ENCODE measurements around the gene ADD1. TPM values are rescaled to one million over a fixed set of nuclear protein-coding genes. Genes with fewer than 3 reads are reported as not detected.

Gene ADD1
- total and polyA plus RNA-seq, 12 donors: 163 to 448 (median 214) TPM

- Histone ChIP-seq H3K4me3 (no peak overlapping the region), H3K36me3 (peaks cover 3 to 100% (median 75%) of the 10 kb centered on the region in 9 donors), H3K27ac (no peak overlapping the region), H3K27me3 (no peaks in the 10 kb centered on the region), H3K4me1 (peaks cover 0 to 22% (median 5%) of the 10 kb centered on the region in 9 donors), H3K9me3 (no peaks in the 10 kb centered on the region)
- intact Hi-C loops (cut with DNase I): loop anchor here in 1 of 10 donors (10.0 kb wide), 1 partner anchor 143 kb away; no protein-coding TSS in a partner anchor
- WGBS, 2 donors: 91 to 93% methylated on average over 11 of the region's 11 CpGs
- DNase-seq (no peak), ATAC-seq (no peak)
- no peak for TF ChIP-seq CTCF (IDR thresholded peaks at IDR 0.05)
Observed at GRCh38 chr4:2907706-2908293, 64.2 kb downstream of the ADD1 start.

GRCh38 chr4:2908686-2909085 lies 65.0 kb downstream of the ADD1 start:
- intact Hi-C loops (cut with DNase I): loop anchor here in 1 of 10 donors (10.0 kb wide), 1 partner anchor 144 kb away; no protein-coding TSS in a partner anchor
- TF ChIP-seq CTCF (IDR thresholded peaks at IDR 0.05): no peak
- H3K9me3 ChIP-seq: no peaks in the 10 kb centered on the region
- H3K27ac ChIP-seq: peak overlapping the region in 1 of 10 donors; percentile 9
- H3K36me3 ChIP-seq: peaks cover 3 to 100% (median 70%) of the 10 kb centered on the region in 9 donors
- 88% methylated on average over 7 of the region's 7 CpGs for WGBS, 2 donors
- no peaks in the 10 kb centered on the region for H3K27me3 ChIP-seq
- DNase-seq: no peak
- no peak overlapping the region for H3K4me3 ChIP-seq
- H3K4me1 ChIP-seq: peaks cover 0 to 30% (median 5%) of the 10 kb centered on the region in 9 donors
- no peak for ATAC-seq

GRCh38 chr4:2909583-2909982 lies 65.9 kb downstream of the ADD1 start:
- Histone ChIP-seq H3K4me1 (peaks cover 0 to 30% (median 5%) of the 10 kb centered on the region in 9 donors), H3K27me3 (no peaks in the 10 kb centered on the region), H3K9me3 (no peaks in the 10 kb centered on the region), H3K4me3 (no peak overlapping the region), H3K36me3 (peaks cover 3 to 100% (median 70%) of the 10 kb centered on the region in 9 donors), H3K27ac (peak overlapping the region in 2 of 10 donors; percentile 6 to 9)
- intact Hi-C loops (cut with DNase I): loop anchor here in 1 of 10 donors (10.0 kb wide), 1 partner anchor 145 kb away; no protein-coding TSS in a partner anchor
- TF ChIP-seq CTCF (IDR thresholded peaks at IDR 0.05): no peak
- no peak for DNase-seq
- 66 to 75% methylated on average over 8 of the region's 8 CpGs for WGBS, 2 donors
- ATAC-seq: peak in 3 of 8 donors; percentile 28 to 56 (median 34)

- H3K36me3 ChIP-seq: peaks cover 3 to 100% (median 70%) of the 10 kb centered on the region in 9 donors
- peak in 2 of 8 donors; percentile 23 to 44 for ATAC-seq
- TF ChIP-seq CTCF (IDR thresholded peaks at IDR 0.05): peak in 5 of 9 donors; percentile 17 to 35 (median 31)
Observed at GRCh38 chr4:2910409-2910808, 66.8 kb downstream of the ADD1 start.

More at GRCh38 chr4:2910409-2910808, 66.8 kb downstream of the ADD1 start:
- Histone ChIP-seq H3K9me3 (no peaks in the 10 kb centered on the region), H3K27ac (peak overlapping the region in 1 of 10 donors; percentile 12), H3K4me3 (no peak overlapping the region), H3K27me3 (no peaks in the 10 kb centered on the region), H3K4me1 (peaks cover 0 to 30% (median 5%) of the 10 kb centered on the region in 9 donors)
- WGBS, 2 donors: 81 to 84% methylated on average over 7 of the region's 7 CpGs
- intact Hi-C loops (cut with DNase I): loop anchor here in 1 of 10 donors (5.0 kb wide), 1 partner anchor 143 kb away; no protein-coding TSS in a partner anchor
- no peak for DNase-seq

Measured in heart right ventricle (tissue), 16 donors.